Endothelial cell of umbilical vein (primary cell): ENCODE results near the gene TNNT3. TPM values are rescaled to one million over a fixed set of nuclear protein-coding genes. Genes with fewer than 3 reads are reported as not detected.

ENCODE experiments used
- BruUV-seq: library from RNA; stranded (reverse); fragments of 400-500 nt; replicated peaks from 2 replicates; lab custom pipeline; 2021; lab: Mats Ljungman, UMichigan
- CTCF ChIA-PET: fragments of 300-600, 350-600 bp; sonication (Branson Sonifier 250); formaldehyde crosslinking; loops from one replicate; lab custom pipeline; 2021; ENCODE audit warnings: antibody characterized with exemption, inconsistent platforms; lab: Charles Lee
- POLR2A ChIA-PET: fragments of 300-600, 350-600 bp; sonication (Branson Sonifier 250); formaldehyde crosslinking; loops from one replicate; lab custom pipeline; 2021; ENCODE audit warnings: antibody characterized with exemption, inconsistent platforms; lab: Charles Lee
- DNase-seq: peaks from one replicate; pipeline ENCODE4 v3.0.0-alpha.2; 2011; ENCODE audit warnings: low read depth, low spot score
- FAIRE-seq: peaks from 2 replicates; lab custom pipeline; 2011; peaks lifted over from hg19 to GRCh38; lab: Jason Lieb, UNC
- H2AFZ ChIP-seq: 2 replicates; pipeline ENCODE4 v1.6.0; 2012; ENCODE audit warnings: low read depth, low read length, control low read depth, inconsistent platforms
- H3K27ac ChIP-seq: 2 replicates; pipeline ENCODE4 v1.5.1; 2011; ENCODE audit warnings: low read depth, mild to moderate bottlenecking, control low read depth, low read length, moderate library complexity; ENCODE audit not compliant: insufficient read depth
- H3K27me3 ChIP-seq, 2 experiments: 2 replicates each; pipeline versions ENCODE4 v1.6.0 to v1.6.1; 2011; ENCODE audit warnings: low read length in 2 of 2, mixed read lengths in 1 of 2; ENCODE audit not compliant: control insufficient read depth in 2 of 2, insufficient read depth in 2 of 2
- H3K36me3 ChIP-seq, 2 experiments: 2 replicates in 1 of 2; 3 replicates in 1 of 2; pipeline ENCODE4 v1.5.1; 2011; ENCODE audit warnings: low read length in 2 of 2, mild to moderate bottlenecking in 1 of 2, moderate library complexity in 1 of 2; ENCODE audit not compliant: control insufficient read depth in 2 of 2, insufficient read depth in 2 of 2; ENCODE audit errors: extremely low read depth in 1 of 2
- H3K4me1 ChIP-seq: 3 replicates; pipeline ENCODE4 v1.5.1; 2011; ENCODE audit warnings: mild to moderate bottlenecking, low read length; ENCODE audit not compliant: control insufficient read depth, insufficient read depth; ENCODE audit errors: extremely low read depth
- H3K4me2 ChIP-seq: 2 replicates; pipeline ENCODE4 v1.6.1; 2011; ENCODE audit warnings: low read length, control low read depth, mixed read lengths; ENCODE audit not compliant: insufficient read depth
- H3K4me3 ChIP-seq, 3 experiments: fragments of 200-600 bp in 1 of 3; sonication (generic), shearing (Covaris generic) in 1 of 3; replicated peaks in 1 of 3; 2 replicates each; pipeline ENCODE4 v1.5.1; 2011 to 2016; ENCODE audit warnings: control low read depth in 3 of 3, low read length in 3 of 3, mild to moderate bottlenecking in 2 of 3, inconsistent platforms in 1 of 3, low read depth in 1 of 3, moderate library complexity in 1 of 3; ENCODE audit not compliant: insufficient read depth in 1 of 3
- H3K79me2 ChIP-seq: 2 replicates; pipeline ENCODE4 v1.6.0; 2012; ENCODE audit warnings: low read length, inconsistent platforms; ENCODE audit not compliant: control insufficient read depth, insufficient read depth
- H3K9ac ChIP-seq: replicated peaks from 2 replicates; pipeline ENCODE3; 2011; ENCODE audit warnings: low read length, control low read depth; ENCODE audit not compliant: insufficient read depth; ENCODE audit errors: extremely low read depth
- H3K9me1 ChIP-seq: replicated peaks from 3 replicates; pipeline ENCODE4 v1.6.0; 2011; ENCODE audit warnings: mild to moderate bottlenecking, low read length; ENCODE audit not compliant: control insufficient read depth, insufficient read depth; ENCODE audit errors: extremely low read depth
- H3K9me3 ChIP-seq: replicated peaks from 2 replicates; pipeline ENCODE4 v1.5.1; 2012; ENCODE audit warnings: low read length, inconsistent platforms; ENCODE audit not compliant: control insufficient read depth, insufficient read depth
- H4K20me1 ChIP-seq: replicated peaks from 2 replicates; pipeline ENCODE3; 2011; ENCODE audit warnings: mild to moderate bottlenecking, low read length; ENCODE audit not compliant: control insufficient read depth, insufficient read depth; ENCODE audit errors: extremely low read depth
- EZH2 ChIP-seq: IDR thresholded peaks from 2 replicates; pipeline ENCODE4 v1.6.1; 2012; ENCODE audit warnings: borderline replicate concordance, low read depth, mild to moderate bottlenecking, moderate library complexity, low read length, inconsistent platforms; ENCODE audit not compliant: severe bottlenecking
- GATA2 ChIP-seq: IDR thresholded peaks from 2 replicates; pipeline ENCODE4 v1.7.0; 2011; ENCODE audit warnings: low read depth, mild to moderate bottlenecking, moderate library complexity, mixed read lengths, low read length; ENCODE audit not compliant: insufficient read length, insufficient read depth
- MYC ChIP-seq: IDR thresholded peaks from one replicate; pipeline ENCODE4 v1.6.1; 2011; ENCODE audit warnings: mild to moderate bottlenecking, low read depth, low read length
- POLR2AphosphoS5 ChIP-seq: IDR thresholded peaks from 2 replicates; pipeline ENCODE4 v1.6.1; 2012; ENCODE audit warnings: low read depth, mild to moderate bottlenecking, control low read depth, low read length, moderate library complexity; ENCODE audit not compliant: insufficient read depth
- dilution Hi-C: fragments of 300-500 bp; cut with MboI; formaldehyde crosslinking; loops from one replicate; pipeline ENCODE4 v1.15.0; 2019; ENCODE audit warnings: low sequenced_read_pairs; ENCODE audit not compliant: extremely low pct_ligation_motif_present
- intact Hi-C: fragments of 100-400 bp; cut with micrococcal nuclease; formaldehyde crosslinking; loops from one replicate; pipeline ENCODE4 v1.10.0; 2022
- polyA plus RNA-seq, 4 experiments: library from polyadenylated mRNA; depleted of rRNA in 3 of 4; stranded (reverse) in 3 of 4; unstranded in 1 of 4; fragments of >200 nt; gene quantifications; 2 replicates each; pipeline versions ENCODE4 v1.2.1 to v1.2.3, GENCODE V29; 2011 to 2012; ENCODE audit warnings: missing spikeins in 1 of 4
- total RNA-seq: library from RNA; stranded (reverse); gene quantifications from 2 replicates; pipeline ENCODE4 v1.2.3, GENCODE V29; 2021
- TF ChIP-seq, protein P1 (sequence below), 2 donors: IDR thresholded peaks; 1 replicate in 1 of 2; 2 replicates in 1 of 2; pipeline ENCODE4 v1.5.1; 2011; ENCODE audit warnings: low read length in 2 of 2, mild to moderate bottlenecking in 2 of 2, moderate library complexity in 2 of 2, control low read depth in 1 of 2, inconsistent platforms in 1 of 2, low read depth in 1 of 2; ENCODE audit not compliant: insufficient read depth in 1 of 2; ENCODE audit errors: extremely low read depth in 1 of 2
- TF ChIP-seq, protein P2 (sequence below): IDR thresholded peaks from 2 replicates; pipeline ENCODE4 v1.6.1; 2011; ENCODE audit not compliant: insufficient read depth, insufficient read length

TNNT3 gene
- total and polyA plus RNA-seq, 2 donors (not counting 3 experiments of a cell fraction or from before 2014, with no cell fraction given), result not detected

DNA sequence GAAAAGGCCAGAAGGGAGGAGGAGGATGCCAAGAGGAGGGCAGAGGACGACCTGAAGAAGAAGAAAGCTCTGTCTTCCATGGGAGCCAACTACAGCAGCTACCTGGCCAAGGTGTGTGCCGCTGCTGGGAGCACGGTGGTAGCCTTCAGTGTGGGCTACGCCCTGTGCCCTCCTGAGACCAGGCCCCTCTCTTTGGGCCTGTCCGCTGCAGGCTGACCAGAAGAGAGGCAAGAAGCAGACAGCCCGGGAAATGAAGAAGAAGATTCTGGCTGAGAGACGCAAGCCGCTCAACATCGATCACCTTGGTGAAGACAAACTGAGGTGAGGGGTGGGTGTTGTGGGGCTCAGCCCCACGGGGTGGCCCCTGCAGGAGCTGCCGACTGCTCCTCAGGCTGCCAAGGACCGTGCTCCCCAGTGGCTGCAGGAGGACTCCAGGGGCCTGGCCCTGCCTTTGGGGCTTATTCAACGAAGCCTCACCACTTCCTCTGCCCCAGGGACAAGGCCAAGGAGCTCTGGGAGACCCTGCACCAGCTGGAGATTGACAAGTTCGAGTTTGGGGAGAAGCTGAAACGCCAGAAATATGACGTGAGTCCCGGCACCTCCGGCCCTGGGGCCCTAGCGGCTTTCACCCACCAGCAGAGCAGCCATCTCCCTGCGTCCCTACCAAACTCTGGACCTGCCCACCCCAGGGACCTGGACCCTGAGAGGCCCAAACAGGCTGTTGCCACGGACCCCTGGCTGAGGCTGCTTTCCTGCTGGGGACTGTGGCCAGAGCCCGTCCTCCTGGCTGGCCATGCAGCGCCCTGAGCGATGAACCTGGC is 15.0 kb downstream of the TNNT3 start:
- H3K4me2 ChIP-seq, result no peak overlapping the region
- no peak overlapping the region for H3K9ac ChIP-seq
- no peak overlapping the region for H2AFZ ChIP-seq
- BruUV-seq, result no TSS peak
- H3K27ac ChIP-seq, result no peak overlapping the region
- no peaks in the 10 kb centered on the region for H3K9me3 ChIP-seq
- no peaks in the 10 kb centered on the region for H3K4me1 ChIP-seq
- ChIA-PET POLR2A (no interaction called here), CTCF (interaction anchor here (1.2 to 1.8 kb wide), 2 partner anchors 102 to 240 kb away, joined by 3 to 4 read pairs; no protein-coding TSS in a partner anchor)
- TF ChIP-seq, protein P1, sequence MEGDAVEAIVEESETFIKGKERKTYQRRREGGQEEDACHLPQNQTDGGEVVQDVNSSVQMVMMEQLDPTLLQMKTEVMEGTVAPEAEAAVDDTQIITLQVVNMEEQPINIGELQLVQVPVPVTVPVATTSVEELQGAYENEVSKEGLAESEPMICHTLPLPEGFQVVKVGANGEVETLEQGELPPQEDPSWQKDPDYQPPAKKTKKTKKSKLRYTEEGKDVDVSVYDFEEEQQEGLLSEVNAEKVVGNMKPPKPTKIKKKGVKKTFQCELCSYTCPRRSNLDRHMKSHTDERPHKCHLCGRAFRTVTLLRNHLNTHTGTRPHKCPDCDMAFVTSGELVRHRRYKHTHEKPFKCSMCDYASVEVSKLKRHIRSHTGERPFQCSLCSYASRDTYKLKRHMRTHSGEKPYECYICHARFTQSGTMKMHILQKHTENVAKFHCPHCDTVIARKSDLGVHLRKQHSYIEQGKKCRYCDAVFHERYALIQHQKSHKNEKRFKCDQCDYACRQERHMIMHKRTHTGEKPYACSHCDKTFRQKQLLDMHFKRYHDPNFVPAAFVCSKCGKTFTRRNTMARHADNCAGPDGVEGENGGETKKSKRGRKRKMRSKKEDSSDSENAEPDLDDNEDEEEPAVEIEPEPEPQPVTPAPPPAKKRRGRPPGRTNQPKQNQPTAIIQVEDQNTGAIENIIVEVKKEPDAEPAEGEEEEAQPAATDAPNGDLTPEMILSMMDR (IDR thresholded peaks at IDR 0.05; ENCODE audit: extremely low read depth in 1 of 2, insufficient read depth in 1 of 2, low read depth in 1 of 2, low read length in 2 of 2), result no peak
- TF ChIP-seq EZH2 (no peak), GATA2 (no peak), MYC (no peak), POLR2AphosphoS5 (no peak)
- TF ChIP-seq, protein P2, sequence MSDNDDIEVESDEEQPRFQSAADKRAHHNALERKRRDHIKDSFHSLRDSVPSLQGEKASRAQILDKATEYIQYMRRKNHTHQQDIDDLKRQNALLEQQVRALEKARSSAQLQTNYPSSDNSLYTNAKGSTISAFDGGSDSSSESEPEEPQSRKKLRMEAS, result no peak
- H3K27me3 ChIP-seq, result no peaks in the 10 kb centered on the region
- dilution Hi-C loops, result no loop called here
- no peaks in the 10 kb centered on the region for H3K79me2 ChIP-seq
- no peak overlapping the region for H3K4me3 ChIP-seq
- FAIRE-seq (no peak), DNase-seq (no peak)
- intact Hi-C loops, result no loop called here
- H3K9me1 ChIP-seq, result no peaks in the 10 kb centered on the region
- no peaks in the 10 kb centered on the region for H3K36me3 ChIP-seq
- no peaks in the 10 kb centered on the region for H4K20me1 ChIP-seq
